Loucy (cell line): Measurements from ENCODE around the gene RPS5.

Experiments
- H2AFZ ChIP-seq: fragments of 200-600 bp; sonication (generic); 2 replicates; pipeline ENCODE4 v1.6.0; 2016; ENCODE audit warnings: antibody characterized with exemption, mild to moderate bottlenecking, low read length, moderate library complexity
- H3F3A ChIP-seq: fragments of 200-600 bp; 2 replicates; pipeline ENCODE4 v1.6.0; 2016; ENCODE audit warnings: antibody characterized with exemption, low read depth, mild to moderate bottlenecking
- H3K27me3 ChIP-seq: fragments of 200-600 bp; sonication (generic); 2 replicates; pipeline ENCODE4 v1.6.1; 2014; ENCODE audit warnings: low read length, mild to moderate bottlenecking; ENCODE audit not compliant: insufficient read depth, poor library complexity, severe bottlenecking
- H3K36me3 ChIP-seq: fragments of 200-600 bp; sonication (generic); 2 replicates; pipeline ENCODE4 v1.6.1; 2016; ENCODE audit warnings: low read length; ENCODE audit not compliant: insufficient read depth
- H3K4me1 ChIP-seq: fragments of 200-600 bp; sonication (generic); 2 replicates; pipeline ENCODE4 v1.5.1; 2014; ENCODE audit warnings: low read length, mild to moderate bottlenecking; ENCODE audit not compliant: insufficient read depth, poor library complexity, severe bottlenecking
- H3K4me2 ChIP-seq: fragments of 200-600 bp; sonication (generic); 2 replicates; pipeline ENCODE4 v1.6.0; 2014; ENCODE audit warnings: antibody characterized with exemption, low read length, low read depth, mild to moderate bottlenecking; ENCODE audit not compliant: poor library complexity, severe bottlenecking
- H3K4me3 ChIP-seq: fragments of 200-600 bp; sonication (generic); 2 replicates; pipeline ENCODE4 v1.5.1; 2014; ENCODE audit warnings: low read length, mild to moderate bottlenecking, mixed read lengths; ENCODE audit not compliant: poor library complexity, severe bottlenecking
- H3K79me2 ChIP-seq: fragments of 200-600 bp; sonication (generic); 2 replicates; pipeline ENCODE4 v1.6.1; 2014; ENCODE audit warnings: low read length; ENCODE audit not compliant: insufficient read depth
- H3K9ac ChIP-seq: fragments of 200-600 bp; sonication (generic); 2 replicates; pipeline ENCODE4 v1.6.0; 2014; ENCODE audit warnings: mild to moderate bottlenecking, low read depth, low read length, moderate library complexity; ENCODE audit not compliant: poor library complexity, severe bottlenecking
- H3K9me2 ChIP-seq: fragments of 200-600 bp; sonication (generic); replicated peaks from 2 replicates; pipeline ENCODE4 v1.6.1; 2016; ENCODE audit warnings: low read depth, low read length, mixed read lengths
- H3K9me3 ChIP-seq: fragments of 200-600 bp; sonication (generic); 2 replicates; pipeline ENCODE4 v1.6.1; 2014; ENCODE audit warnings: mild to moderate bottlenecking, antibody characterized with exemption, low read length, low read depth; ENCODE audit not compliant: insufficient read depth
- H4K20me1 ChIP-seq: fragments of 200-600 bp; sonication (generic); 2 replicates; pipeline ENCODE4 v1.6.0; 2014; ENCODE audit warnings: antibody characterized with exemption, low read length, mild to moderate bottlenecking; ENCODE audit not compliant: insufficient read depth, poor library complexity, severe bottlenecking
- CTCF ChIP-seq: fragments of 200-600 bp; sonication (generic); conservative IDR thresholded peaks from 2 replicates; pipeline ENCODE4 v1.5.1; 2014; ENCODE audit warnings: mild to moderate bottlenecking, antibody characterized with exemption, low read length
- EZH2phosphoT487 ChIP-seq: fragments of 200-600 bp; IDR thresholded peaks from 2 replicates; pipeline ENCODE4 v1.6.1; 2018; ENCODE audit warnings: antibody characterized with exemption, mild to moderate bottlenecking, moderate library complexity, borderline replicate concordance

RPS5 gene

GRCh38 chr19:58353717-58354477, 33.2 kb upstream of the RPS5 start:
- no peak overlapping the region for H3K4me3 ChIP-seq
- H3K9ac ChIP-seq = no peak overlapping the region
- H3K27me3 ChIP-seq = no peaks in the 10 kb centered on the region
- H3K9me2 ChIP-seq = no peaks in the 10 kb centered on the region
- TF ChIP-seq EZH2phosphoT487 (no peak), CTCF (no peak)
- no peaks in the 10 kb centered on the region for H3K36me3 ChIP-seq
- no peaks in the 10 kb centered on the region for H3F3A ChIP-seq
- H3K4me2 ChIP-seq = no peak overlapping the region
- H4K20me1 ChIP-seq = no peaks in the 10 kb centered on the region
- no peaks in the 10 kb centered on the region for H3K9me3 ChIP-seq
- no peaks in the 10 kb centered on the region for H3K79me2 ChIP-seq
- H2AFZ ChIP-seq = no peak overlapping the region
- peaks cover 7% of the 10 kb centered on the region for H3K4me1 ChIP-seq

GRCh38 chr19:58354478-58355030, 32.5 kb upstream of the RPS5 start:
- Histone ChIP-seq H3K4me1 (peaks cover 2% of the 10 kb centered on the region), H3K4me2 (no peak overlapping the region), H4K20me1 (no peaks in the 10 kb centered on the region), H3K4me3 (no peak overlapping the region), H3F3A (no peaks in the 10 kb centered on the region), H3K9ac (no peak overlapping the region), H3K27me3 (no peaks in the 10 kb centered on the region), H3K79me2 (no peaks in the 10 kb centered on the region), H3K9me2 (no peaks in the 10 kb centered on the region), H3K9me3 (no peaks in the 10 kb centered on the region), H2AFZ (no peak overlapping the region), H3K36me3 (no peaks in the 10 kb centered on the region)
- TF ChIP-seq EZH2phosphoT487 = no peak
- TF ChIP-seq CTCF = no peak

GRCh38 chr19:58355215-58355796, 31.8 kb upstream of the RPS5 start:
- Histone ChIP-seq H3F3A (no peaks in the 10 kb centered on the region), H2AFZ (no peak overlapping the region), H4K20me1 (no peaks in the 10 kb centered on the region), H3K79me2 (no peaks in the 10 kb centered on the region), H3K4me3 (no peak overlapping the region), H3K9me3 (no peaks in the 10 kb centered on the region), H3K4me1 (no peaks in the 10 kb centered on the region), H3K9ac (no peak overlapping the region), H3K9me2 (no peaks in the 10 kb centered on the region), H3K36me3 (no peaks in the 10 kb centered on the region), H3K27me3 (no peaks in the 10 kb centered on the region), H3K4me2 (no peak overlapping the region)
- TF ChIP-seq EZH2phosphoT487 (no peak), CTCF (no peak)
